HG02798 (cell line): ENCODE measurements around the gene PRKAR1B.

Source experiments
- ATAC-seq: cut with Tn5 transposase; IDR thresholded peaks from one replicate; pipeline ENCODE4 v1.9.1; 2021; ENCODE audit warnings: mild to moderate bottlenecking; ENCODE audit not compliant: unreplicated experiment, poor library complexity

PRKAR1B gene

GRCh38 chr7:698515-699475 is 28.3 kb downstream of the PRKAR1B start:
- ATAC-seq: no peak

- ATAC-seq: no peak
These were observed 30.1 kb downstream of the PRKAR1B start for GRCh38 chr7:696812-697551.

GRCh38 chr7:696426-696811 is 30.7 kb downstream of the PRKAR1B start:
- ATAC-seq: no peak

- ATAC-seq: no peak
These were observed 33.8 kb downstream of the PRKAR1B start for GRCh38 chr7:693280-693679.

GRCh38 chr7:691361-692045 is 35.6 kb downstream of the PRKAR1B start:
- no peak for ATAC-seq

- ATAC-seq: no peak
These were observed 36.4 kb downstream of the PRKAR1B start for GRCh38 chr7:690478-691360.

GRCh38 chr7:685540-685939 is 41.5 kb downstream of the PRKAR1B start:
- no peak for ATAC-seq

GRCh38 chr7:684416-684815 is 42.7 kb downstream of the PRKAR1B start:
- no peak for ATAC-seq

GRCh38 chr7:683526-684205 is 43.4 kb downstream of the PRKAR1B start:
- ATAC-seq: no peak

- ATAC-seq: no peak
These were observed 44.3 kb downstream of the PRKAR1B start for GRCh38 chr7:682810-683209.

GRCh38 chr7:681551-682307 is 45.4 kb downstream of the PRKAR1B start:
- no peak for ATAC-seq

- ATAC-seq: no peak
These were observed 46.5 kb downstream of the PRKAR1B start for GRCh38 chr7:680411-681127.

GRCh38 chr7:676972-677385 is 50.1 kb downstream of the PRKAR1B start:
- no peak for ATAC-seq

GRCh38 chr7:676246-676971 is 50.7 kb downstream of the PRKAR1B start:
- no peak for ATAC-seq

- no peak for ATAC-seq
These were observed 52.3 kb downstream of the PRKAR1B start for GRCh38 chr7:674454-675410.
